ENCODE measurements around the gene BRME1.
A peak's percentile ranks its signal among the peaks of the same experiment; 100 is the strongest.
"Not testable (repeated sequence)": the region's sequence is repeated elsewhere in the genome, so short reads cannot be mapped to it uniquely, and the experiment has no call there.

BRME1 gene

GRCh38 chr19:13860679-13861391 is 45.1 kb downstream of the BRME1 start:
- H3K9ac ChIP-seq (ENCODE audit: low read depth, low read length): no peak overlapping the region
- no peaks in the 10 kb centered on the region for H3K9me3 ChIP-seq (ENCODE audit: insufficient read depth, low read length, severe bottlenecking)
- no peak overlapping the region for H3K4me2 ChIP-seq (ENCODE audit: insufficient read depth, low read length)
- H3K36me3 ChIP-seq (ENCODE audit: insufficient read depth, low read length): no peaks in the 10 kb centered on the region
- peaks cover 5% of the 10 kb centered on the region for H3K27me3 ChIP-seq (ENCODE audit: insufficient read depth, low read length, poor library complexity)
- no peaks in the 10 kb centered on the region for H4K20me1 ChIP-seq (ENCODE audit: insufficient read depth, low read length)
- DNase-seq (no peak), ATAC-seq (ENCODE audit: insufficient read depth, low read depth) (no peak)
- H3K4me3 ChIP-seq (ENCODE audit: low read depth in 1 of 2, low read length in 2 of 2): no peak overlapping the region
- H3K4me1 ChIP-seq (ENCODE audit: insufficient read depth, low read length): peaks cover 18% of the 10 kb centered on the region
- no peak overlapping the region for H3K27ac ChIP-seq (ENCODE audit: low read length)
- H2AFZ ChIP-seq (ENCODE audit: low read depth, low read length): no peak overlapping the region
- TF ChIP-seq EZH2 (IDR thresholded peaks at IDR 0.05; ENCODE audit: borderline replicate concordance, low read depth, low read length, severe bottlenecking) (no peak), CTCF (IDR thresholded peaks at IDR 0.05; ENCODE audit: borderline replicate concordance, extremely low read depth, low read length, poor library complexity, severe bottlenecking) (no peak)
- no peaks in the 10 kb centered on the region for H3K79me2 ChIP-seq (ENCODE audit: insufficient read depth, low read length)

DNA sequence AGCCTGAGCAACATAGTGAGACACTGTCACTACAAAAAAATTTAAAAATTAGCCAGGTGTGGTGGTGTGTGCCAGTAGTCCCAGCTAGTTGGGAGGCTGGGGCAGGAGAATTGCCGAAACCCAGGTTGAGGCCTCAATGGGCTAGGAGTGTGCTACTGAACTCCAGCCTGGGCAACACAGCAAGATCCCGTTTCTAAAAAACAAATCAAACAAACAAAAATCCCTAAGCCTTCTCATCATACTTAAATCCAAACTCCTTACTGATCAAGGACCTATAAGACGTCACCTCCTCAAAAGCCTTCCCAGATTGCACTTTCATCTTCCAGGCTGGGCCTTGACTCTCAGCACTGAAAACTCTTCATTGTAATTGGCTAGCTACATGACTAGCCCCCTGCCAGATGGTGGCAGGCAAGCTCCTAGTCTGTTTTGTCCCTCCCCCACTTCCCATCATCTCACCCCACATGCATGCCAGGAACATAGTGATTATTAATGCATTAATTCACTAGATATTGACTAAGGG is 46.5 kb downstream of the BRME1 start:
- ATAC-seq (ENCODE audit: insufficient read depth, low read depth) (no peak), DNase-seq (no peak)
- Histone ChIP-seq H2AFZ (ENCODE audit: low read depth, low read length) (no peak overlapping the region), H3K9me3 (ENCODE audit: insufficient read depth, low read length, severe bottlenecking) (no peaks in the 10 kb centered on the region), H3K27ac (ENCODE audit: low read length) (no peak overlapping the region), H3K4me1 (ENCODE audit: insufficient read depth, low read length) (peaks cover 12% of the 10 kb centered on the region), H3K4me2 (ENCODE audit: insufficient read depth, low read length) (no peak overlapping the region), H3K4me3 (ENCODE audit: low read depth in 1 of 2, low read length in 2 of 2) (no peak overlapping the region), H3K27me3 (ENCODE audit: insufficient read depth, low read length, poor library complexity) (no peaks in the 10 kb centered on the region), H3K9ac (ENCODE audit: low read depth, low read length) (no peak overlapping the region), H3K36me3 (ENCODE audit: insufficient read depth, low read length) (no peaks in the 10 kb centered on the region), H4K20me1 (ENCODE audit: insufficient read depth, low read length) (no peaks in the 10 kb centered on the region), H3K79me2 (ENCODE audit: insufficient read depth, low read length) (no peaks in the 10 kb centered on the region)
- TF ChIP-seq EZH2 (IDR thresholded peaks at IDR 0.05; ENCODE audit: borderline replicate concordance, low read depth, low read length, severe bottlenecking): no peak
- TF ChIP-seq CTCF (IDR thresholded peaks at IDR 0.05; ENCODE audit: borderline replicate concordance, extremely low read depth, low read length, poor library complexity, severe bottlenecking): peak; percentile 35

DNA sequence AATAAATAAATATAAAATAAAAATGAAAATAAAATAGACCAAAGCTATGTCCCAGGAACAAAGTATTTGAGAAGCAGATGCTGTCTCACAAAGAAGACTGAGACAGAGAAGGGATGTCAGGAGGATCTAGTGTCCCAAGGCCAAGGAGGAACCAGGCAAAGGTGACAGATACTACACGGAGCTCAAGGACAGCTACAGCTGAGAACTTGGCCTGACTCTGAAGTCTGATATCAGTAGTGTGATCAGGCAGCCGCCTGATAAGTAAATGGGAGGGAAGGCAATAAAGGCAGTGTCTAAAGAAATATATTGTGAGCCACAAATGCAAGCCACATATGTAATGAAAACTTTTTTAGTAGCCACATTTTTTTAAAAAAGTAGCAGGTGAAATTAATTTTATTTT is 49.4 kb downstream of the BRME1 start:
- no peaks in the 10 kb centered on the region for H4K20me1 ChIP-seq (ENCODE audit: insufficient read depth, low read length)
- no peak overlapping the region for H3K4me2 ChIP-seq (ENCODE audit: insufficient read depth, low read length)
- TF ChIP-seq CTCF (IDR thresholded peaks at IDR 0.05; ENCODE audit: borderline replicate concordance, extremely low read depth, low read length, poor library complexity, severe bottlenecking) (no peak), EZH2 (IDR thresholded peaks at IDR 0.05; ENCODE audit: borderline replicate concordance, low read depth, low read length, severe bottlenecking) (no peak)
- DNase-seq: no peak
- H3K9ac ChIP-seq (ENCODE audit: low read depth, low read length): no peak overlapping the region
- no peak overlapping the region for H2AFZ ChIP-seq (ENCODE audit: low read depth, low read length)
- no peak for ATAC-seq (ENCODE audit: insufficient read depth, low read depth)
- H3K9me3 ChIP-seq (ENCODE audit: insufficient read depth, low read length, severe bottlenecking): no peaks in the 10 kb centered on the region
- H3K4me3 ChIP-seq (ENCODE audit: low read depth in 1 of 2, low read length in 2 of 2): no peak overlapping the region
- H3K79me2 ChIP-seq (ENCODE audit: insufficient read depth, low read length): no peaks in the 10 kb centered on the region
- H3K27me3 ChIP-seq (ENCODE audit: insufficient read depth, low read length, poor library complexity): no peaks in the 10 kb centered on the region
- no peak overlapping the region for H3K27ac ChIP-seq (ENCODE audit: low read length)
- peaks cover 3% of the 10 kb centered on the region for H3K4me1 ChIP-seq (ENCODE audit: insufficient read depth, low read length)
- H3K36me3 ChIP-seq (ENCODE audit: insufficient read depth, low read length): no peaks in the 10 kb centered on the region

- H3K4me3 ChIP-seq (ENCODE audit: low read depth in 1 of 2, low read length in 2 of 2); H3K79me2 ChIP-seq (ENCODE audit: insufficient read depth, low read length); H4K20me1 ChIP-seq (ENCODE audit: insufficient read depth, low read length); H3K27me3 ChIP-seq (ENCODE audit: insufficient read depth, low read length, poor library complexity); H3K36me3 ChIP-seq (ENCODE audit: insufficient read depth, low read length); H2AFZ ChIP-seq (ENCODE audit: low read depth, low read length); ATAC-seq (ENCODE audit: insufficient read depth, low read depth); H3K9ac ChIP-seq (ENCODE audit: low read depth, low read length); H3K27ac ChIP-seq (ENCODE audit: low read length); H3K4me2 ChIP-seq (ENCODE audit: insufficient read depth, low read length); H3K9me3 ChIP-seq (ENCODE audit: insufficient read depth, low read length, severe bottlenecking); DNase-seq; H3K4me1 ChIP-seq (ENCODE audit: insufficient read depth, low read length): not testable (repeated sequence)
These were observed 53.7 kb downstream of the BRME1 start for GRCh38 chr19:13852171-13852707.

GRCh38 chr19:13851734-13852114 is 54.2 kb downstream of the BRME1 start:
- H4K20me1 ChIP-seq (ENCODE audit: insufficient read depth, low read length); H3K27me3 ChIP-seq (ENCODE audit: insufficient read depth, low read length, poor library complexity); DNase-seq; H3K9ac ChIP-seq (ENCODE audit: low read depth, low read length); H3K4me3 ChIP-seq (ENCODE audit: low read depth in 1 of 2, low read length in 2 of 2); ATAC-seq (ENCODE audit: insufficient read depth, low read depth); H3K9me3 ChIP-seq (ENCODE audit: insufficient read depth, low read length, severe bottlenecking); H3K27ac ChIP-seq (ENCODE audit: low read length); H3K4me2 ChIP-seq (ENCODE audit: insufficient read depth, low read length); H3K36me3 ChIP-seq (ENCODE audit: insufficient read depth, low read length); H2AFZ ChIP-seq (ENCODE audit: low read depth, low read length); H3K79me2 ChIP-seq (ENCODE audit: insufficient read depth, low read length): not testable (repeated sequence)
- peaks cover 15% of the 10 kb centered on the region for H3K4me1 ChIP-seq (ENCODE audit: insufficient read depth, low read length)
